GM12878 (cell line): ENCODE data around the gene MICAL3. TPM values are rescaled to one million over a fixed set of nuclear protein-coding genes. Genes with fewer than 3 reads are reported as not detected.

Source experiments
- ATAC-seq: fragments of 200-7000 bp; cut with Tn5 transposase; 3 replicates; pipeline ENCODE4 v1.9.1; 2020; ENCODE audit warnings: mild to moderate bottlenecking, moderate library complexity
- BruUV-seq: library from RNA; stranded (reverse); fragments of 400-500 nt; replicated peaks from 2 replicates; lab custom pipeline; 2021; lab: Mats Ljungman, UMichigan
- CTCF ChIA-PET: fragments of 300-600 bp; sonication (Branson Sonifier 250); formaldehyde crosslinking; extraction: SDS; loops from one replicate; lab custom pipeline; 2021; ENCODE audit warnings: inconsistent platforms; lab: Yijun Ruan, JAX
- POLR2A ChIA-PET: fragments of 350-600 bp; formaldehyde crosslinking; extraction: SDS; loops from one replicate; lab custom pipeline; 2021; ENCODE audit warnings: inconsistent platforms; lab: Charles Lee
- RAD21 ChIA-PET: fragments of 300-600 bp; sonication (Branson Sonifier 250); formaldehyde crosslinking; loops from one replicate; lab custom pipeline; 2023; ENCODE audit warnings: antibody characterized with exemption; ENCODE audit not compliant: unreplicated experiment; lab: Charles Lee
- SMC1A ChIA-PET: fragments of 300-600 bp; sonication (Branson Sonifier 250); formaldehyde crosslinking; loops from one replicate; lab custom pipeline; 2023; ENCODE audit not compliant: unreplicated experiment, uncharacterized antibody; lab: Charles Lee
- DNase-seq: peaks from one replicate; pipeline ENCODE4 v3.0.0-alpha.2; 2011; ENCODE audit warnings: low read depth, low spot score
- FAIRE-seq: peaks from 3 replicates; lab custom pipeline; 2011; peaks lifted over from hg19 to GRCh38; lab: Jason Lieb, UNC
- H2AFZ ChIP-seq: 2 replicates; pipeline ENCODE4 v1.6.0; 2011; ENCODE audit warnings: low read depth, low read length, control low read depth; ENCODE audit not compliant: control insufficient read depth
- H3K27ac ChIP-seq: 2 replicates; pipeline ENCODE4 v1.5.1; 2011; ENCODE audit warnings: control low read depth; ENCODE audit not compliant: control insufficient read depth, insufficient read depth
- H3K27me3 ChIP-seq, 2 experiments: replicated peaks in 1 of 2; 2 replicates each; pipeline versions ENCODE4 v1.6.0 to v1.6.1; 2011; ENCODE audit warnings: low read length in 1 of 2; ENCODE audit not compliant: control insufficient read depth in 2 of 2, insufficient read depth in 2 of 2
- H3K36me3 ChIP-seq, 2 experiments: 2 replicates each; pipeline ENCODE4 v1.5.1; 2011; ENCODE audit warnings: low read length in 1 of 2; ENCODE audit not compliant: control insufficient read depth in 2 of 2, insufficient read depth in 2 of 2
- H3K4me1 ChIP-seq: 2 replicates; pipeline ENCODE4 v1.6.1; 2011; ENCODE audit warnings: mild to moderate bottlenecking, low read length, moderate library complexity, mixed read lengths; ENCODE audit not compliant: control insufficient read depth, insufficient read depth
- H3K4me2 ChIP-seq: 2 replicates; pipeline ENCODE4 v1.6.0; 2011; ENCODE audit warnings: control low read depth; ENCODE audit not compliant: control insufficient read depth, insufficient read depth
- H3K4me3 ChIP-seq: fragments of 200-600 bp; sonication (generic); 2 replicates; pipeline ENCODE4 v1.5.1; 2016
- H3K79me2 ChIP-seq: 2 replicates; pipeline ENCODE4 v1.6.0; 2011; ENCODE audit warnings: low read length; ENCODE audit not compliant: control insufficient read depth, insufficient read depth
- H3K9ac ChIP-seq: 2 replicates; pipeline ENCODE4 v1.8.0; 2011; ENCODE audit warnings: low read length, control low read depth, mixed read lengths; ENCODE audit not compliant: control insufficient read depth, insufficient read depth
- H3K9me3 ChIP-seq: replicated peaks from 3 replicates; pipeline ENCODE4 v1.5.1; 2011; ENCODE audit warnings: mild to moderate bottlenecking, low read length; ENCODE audit not compliant: control insufficient read depth, insufficient read depth
- H4K20me1 ChIP-seq: 2 replicates; pipeline ENCODE4 v1.6.0; 2011; ENCODE audit not compliant: control insufficient read depth, insufficient read depth
- CBX5 ChIP-seq: sonication (generic); IDR thresholded peaks from 2 replicates; pipeline ENCODE4 v1.6.1; 2016; ENCODE audit warnings: low read depth, moderate library complexity, mild to moderate bottlenecking, inconsistent platforms
- DPF2 ChIP-seq: fragments of 450-650 bp; IDR thresholded peaks from 2 replicates; pipeline ENCODE4 v1.6.1; 2017; ENCODE audit warnings: mild to moderate bottlenecking
- EED ChIP-seq: sonication (generic); IDR thresholded peaks from 2 replicates; pipeline ENCODE4 v1.6.1; 2016; ENCODE audit warnings: antibody characterized with exemption, low read depth
- NR2F1 ChIP-seq: fragments of 450-650 bp; conservative IDR thresholded peaks from 2 replicates; pipeline ENCODE4 v1.6.1; 2017; ENCODE audit warnings: mild to moderate bottlenecking
- PAX8 ChIP-seq: fragments of 450-650 bp; IDR thresholded peaks from 2 replicates; pipeline ENCODE4 v1.6.1; 2017; ENCODE audit warnings: mild to moderate bottlenecking, moderate library complexity
- RBBP5 ChIP-seq: fragments of 200-600 bp; sonication (generic); conservative IDR thresholded peaks from 2 replicates; pipeline ENCODE4 v1.6.1; 2016
- SPI1 ChIP-seq: IDR thresholded peaks from 2 replicates; pipeline ENCODE4 v1.6.1; 2011; ENCODE audit warnings: low read depth, mild to moderate bottlenecking, low read length, moderate library complexity, borderline replicate concordance; ENCODE audit not compliant: insufficient read depth
- SREBF2 ChIP-seq: IDR thresholded peaks from 2 replicates; pipeline ENCODE4 v1.6.1; 2012; ENCODE audit warnings: mild to moderate bottlenecking, low read length
- ZBTB40 ChIP-seq: fragments of 450-650 bp; IDR thresholded peaks from 2 replicates; pipeline ENCODE4 v1.6.1; 2016; ENCODE audit warnings: mild to moderate bottlenecking, moderate library complexity, borderline replicate concordance
- ZNF592 ChIP-seq: fragments of 450-650 bp; IDR thresholded peaks from 2 replicates; pipeline ENCODE4 v1.6.1; 2017; ENCODE audit warnings: mild to moderate bottlenecking, moderate library complexity
- ZZZ3 ChIP-seq: IDR thresholded peaks from 2 replicates; pipeline ENCODE4 v1.6.1; 2011; ENCODE audit warnings: low read depth; ENCODE audit not compliant: control insufficient read depth, insufficient read length
- WGBS: methylation state at CpG from one replicate; pipeline ENCODE4 v1.1.6; 2016; ENCODE audit warnings: low lambda C conversion rate; ENCODE audit not compliant: insufficient replicate concordance, insufficient coverage; ENCODE audit errors: missing lambda C conversion rate; 5-methylcytosine and 5-hydroxymethylcytosine counted together
- in situ Hi-C: fragments of 300-500 bp; cut with MboI; formaldehyde crosslinking; loops from 9 replicates; pipeline ENCODE4 v1.14.3; 2018; ENCODE audit warnings: mixed read lengths
- intact Hi-C: fragments of 100-400 bp; cut with micrococcal nuclease; formaldehyde crosslinking; loops from one replicate; pipeline ENCODE4 v1.14.2; 2022; ENCODE audit not compliant: unreplicated experiment
- polyA plus RNA-seq, 11 experiments: library from polyadenylated mRNA; depleted of rRNA in 4 of 11; unstranded in 6 of 11; stranded (reverse) in 5 of 11; fragments of >200 nt; fragmentation: Nextera tagmentation in 4 of 11; fragmentation: Illumina TruSeq in 1 of 11; extraction: Ambion mirVana in 4 of 11; extraction: Trizol in 1 of 11; gene quantifications; 1 replicate in 1 of 11; 2 replicates in 10 of 11; pipeline versions ENCODE4 v1.2.1 to v1.2.3, GENCODE V29; 2011 to 2016; ENCODE audit warnings: inconsistent platforms in 2 of 11, missing spikeins in 2 of 11, low read depth in 1 of 11
- total RNA-seq, 4 experiments: library from RNA; depleted of rRNA in 3 of 4; stranded (reverse); fragments of >200 nt in 3 of 4; fragmentation: Illumina TruSeq in 1 of 4; extraction: Trizol in 1 of 4; gene quantifications; 2 replicates each; pipeline versions ENCODE4 v1.2.1 to v1.2.3, GENCODE V29; 2013 to 2021

Gene MICAL3
- total and polyA plus RNA-seq, 10 of the 15 experiments (the other 5 are each of a cell fraction or from before 2014, with no cell fraction given): 2.6 to 92.2 (median 24.0) TPM

- TF ChIP-seq ZNF592: no peak
- TF ChIP-seq DPF2: no peak
- no peak for TF ChIP-seq NR2F1
- no peak for TF ChIP-seq RBBP5
- no peak for TF ChIP-seq PAX8
Measured at GRCh38 chr22:18068381-18068988, 44.1 kb upstream of the MICAL3 start (continued).

- no peak overlapping the region for H3K27ac ChIP-seq
- 49% methylated on average over 14 of the region's 14 CpGs for WGBS
- no TSS peak for BruUV-seq
- no peak overlapping the region for H3K4me2 ChIP-seq
- H3K27me3 ChIP-seq: no peaks in the 10 kb centered on the region
- no peak for DNase-seq
- no peaks in the 10 kb centered on the region for H3K9me3 ChIP-seq
- H3K4me1 ChIP-seq: peaks cover 31% of the 10 kb centered on the region
- no peak for FAIRE-seq
- in situ Hi-C loops (loop anchor here (5.0 kb wide), 1 partner anchor 235 kb away; no protein-coding TSS in a partner anchor), intact Hi-C loops (loop anchor here (5.0 kb wide), 1 partner anchor 40 kb away; no protein-coding TSS in a partner anchor)
- CTCF ChIA-PET: interaction anchor here (0.9 to 5.6 kb wide), 3 partner anchors 9 to 238 kb away, joined by 4 to 34 read pairs (median 10); partner anchors contain the start of gene PEX26
- POLR2A ChIA-PET: no interaction called here
- RAD21 ChIA-PET: interaction anchor here (3.3 to 3.5 kb wide), 2 partner anchors 9 to 11 kb away, joined by 18 to 33 read pairs; partner anchors contain the start of gene PEX26
- no peaks in the 10 kb centered on the region for H4K20me1 ChIP-seq
- no peaks in the 10 kb centered on the region for H3K36me3 ChIP-seq
- H3K79me2 ChIP-seq: no peaks in the 10 kb centered on the region
- H3K4me3 ChIP-seq: no peak overlapping the region
- SMC1A ChIA-PET: interaction anchor here (1.4 to 8.7 kb wide), 2 partner anchors 9 to 11 kb away, joined by 7 to 67 read pairs; partner anchors contain the start of gene PEX26
- no peak for TF ChIP-seq CBX5
- TF ChIP-seq EED: no peak
- TF ChIP-seq SREBF2: no peak
- no peak for TF ChIP-seq SPI1
- TF ChIP-seq ZBTB40: no peak
- TF ChIP-seq ZZZ3: no peak
- no peak for ATAC-seq
- no peak overlapping the region for H2AFZ ChIP-seq
- no peak overlapping the region for H3K9ac ChIP-seq
Measured at GRCh38 chr22:18067548-18068341, 43.4 kb upstream of the MICAL3 start.
